WTC11 (cell line): ENCODE results near the gene CENPT. TPM values are rescaled to one million over a fixed set of nuclear protein-coding genes. Genes with fewer than 3 reads are reported as not detected.

Source experiments
- ATAC-seq: fragments of 200-7000 bp; cut with Tn5 transposase; 2 replicates; pipeline ENCODE4 v1.10.0; 2021; ENCODE audit warnings: mild to moderate bottlenecking, moderate library complexity
- CTCF ChIA-PET: fragments of 300-600 bp; sonication (Branson Sonifier 250); formaldehyde crosslinking; loops from one replicate; lab custom pipeline; 2021; ENCODE audit warnings: antibody characterized with exemption; lab: Charles Lee
- POLR2A ChIA-PET: fragments of 350-600 bp; sonication (Branson Sonifier 250); formaldehyde crosslinking; loops from one replicate; lab custom pipeline; 2021; ENCODE audit warnings: antibody characterized with exemption; lab: Charles Lee
- DNase-seq: peaks from one replicate; pipeline ENCODE4 v3.0.0; 2021; ENCODE audit warnings: low spot score
- H3K27ac Mint-ChIP-seq: 2 replicates; pipeline ENCODE4 v1.8.0; 2021; ENCODE audit warnings: mixed read lengths
- H3K27me3 Mint-ChIP-seq: 2 replicates; pipeline ENCODE4 v1.8.0; 2021; ENCODE audit warnings: low read depth, mild to moderate bottlenecking, moderate library complexity, mixed read lengths
- H3K36me3 Mint-ChIP-seq: 2 replicates; pipeline ENCODE4 v1.8.0; 2021; ENCODE audit warnings: mixed read lengths
- H3K4me1 Mint-ChIP-seq: 2 replicates; pipeline ENCODE4 v1.8.0; 2022; ENCODE audit warnings: mixed read lengths
- H3K4me3 Mint-ChIP-seq: 2 replicates; pipeline ENCODE4 v1.8.0; 2021; ENCODE audit warnings: mild to moderate bottlenecking, moderate library complexity, mixed read lengths
- H3K9me3 Mint-ChIP-seq: 2 replicates; pipeline ENCODE4 v1.8.0; 2021; ENCODE audit warnings: mixed read lengths
- CBFB ChIP-seq: sonication (generic); formaldehyde crosslinking; IDR thresholded peaks from 2 replicates; pipeline ENCODE4 v1.8.1; 2022; ENCODE audit warnings: mild to moderate bottlenecking, low read depth, missing genetic modification reagents
- CREM ChIP-seq: sonication (generic); formaldehyde crosslinking; IDR thresholded peaks from 2 replicates; pipeline ENCODE4 v1.8.1; 2022; ENCODE audit warnings: mild to moderate bottlenecking, missing genetic modification reagents, moderate library complexity
- ELF4 ChIP-seq: sonication (generic); formaldehyde crosslinking; IDR thresholded peaks from 2 replicates; pipeline ENCODE4 v1.8.1; 2022; ENCODE audit warnings: low read depth, mild to moderate bottlenecking, moderate library complexity, missing genetic modification reagents
- EMX1 ChIP-seq: fragments of 250-450 bp; sonication (Bioruptor Pico); IDR thresholded peaks from 2 replicates; pipeline ENCODE4 v1.8.0; 2021; ENCODE audit warnings: mild to moderate bottlenecking
- ESRRA ChIP-seq: sonication (generic); formaldehyde crosslinking; IDR thresholded peaks from 2 replicates; pipeline ENCODE4 v1.8.1; 2022; ENCODE audit warnings: mild to moderate bottlenecking, missing genetic modification reagents, borderline replicate concordance
- ETV6 ChIP-seq: sonication (generic); formaldehyde crosslinking; IDR thresholded peaks from 2 replicates; pipeline ENCODE4 v1.8.1; 2022; ENCODE audit warnings: mild to moderate bottlenecking, missing genetic modification reagents
- FOXJ3 ChIP-seq: sonication (generic); formaldehyde crosslinking; IDR thresholded peaks from 2 replicates; pipeline ENCODE4 v1.9.0; 2021; ENCODE audit warnings: missing genetic modification reagents, mild to moderate bottlenecking, borderline replicate concordance
- FOXK1 ChIP-seq: sonication (generic); formaldehyde crosslinking; IDR thresholded peaks from 2 replicates; pipeline ENCODE4 v1.8.0; 2022; ENCODE audit warnings: mild to moderate bottlenecking, moderate library complexity, missing genetic modification reagents
- FOXP1 ChIP-seq: sonication (generic); formaldehyde crosslinking; IDR thresholded peaks from 2 replicates; pipeline ENCODE4 v1.8.0; 2022; ENCODE audit warnings: missing genetic modification reagents, mild to moderate bottlenecking, moderate library complexity, borderline replicate concordance
- MAX ChIP-seq: sonication (generic); formaldehyde crosslinking; IDR thresholded peaks from 2 replicates; pipeline ENCODE4 v1.8.0; 2022; ENCODE audit warnings: mild to moderate bottlenecking, missing genetic modification reagents
- MYBL2 ChIP-seq: sonication (generic); formaldehyde crosslinking; IDR thresholded peaks from 2 replicates; pipeline ENCODE4 v1.8.1; 2023; ENCODE audit warnings: mild to moderate bottlenecking, moderate library complexity, missing genetic modification reagents
- NR3C1 ChIP-seq: sonication (generic); formaldehyde crosslinking; conservative IDR thresholded peaks from 2 replicates; pipeline ENCODE4 v1.8.1; 2023; ENCODE audit warnings: low read depth, mild to moderate bottlenecking, missing genetic modification reagents
- PRRX2 ChIP-seq: fragments of 250-450 bp; sonication (Bioruptor Pico); IDR thresholded peaks from 2 replicates; pipeline ENCODE4 v1.8.0; 2021; ENCODE audit warnings: mild to moderate bottlenecking
- RORB ChIP-seq: fragments of 250-450 bp; sonication (Bioruptor Pico); IDR thresholded peaks from 2 replicates; pipeline ENCODE4 v1.9.0; 2021; ENCODE audit warnings: mild to moderate bottlenecking
- TEAD1 ChIP-seq: sonication (generic); formaldehyde crosslinking; IDR thresholded peaks from 2 replicates; pipeline ENCODE4 v1.8.0; 2022; ENCODE audit warnings: mild to moderate bottlenecking, missing genetic modification reagents
- USF2 ChIP-seq: sonication (generic); formaldehyde crosslinking; IDR thresholded peaks from 2 replicates; pipeline ENCODE4 v1.8.1; 2023; ENCODE audit warnings: mild to moderate bottlenecking, missing genetic modification reagents, moderate library complexity
- ZBTB21 ChIP-seq: sonication (generic); formaldehyde crosslinking; IDR thresholded peaks from 2 replicates; pipeline ENCODE4 v1.8.1; 2023; ENCODE audit warnings: mild to moderate bottlenecking, missing genetic modification reagents, borderline replicate concordance
- ZBTB43 ChIP-seq: sonication (generic); formaldehyde crosslinking; IDR thresholded peaks from 2 replicates; pipeline ENCODE4 v1.8.1; 2023; ENCODE audit warnings: mild to moderate bottlenecking, missing genetic modification reagents
- ZNF263 ChIP-seq: sonication (generic); formaldehyde crosslinking; IDR thresholded peaks from 2 replicates; pipeline ENCODE4 v1.8.1; 2022; ENCODE audit warnings: low read depth, mild to moderate bottlenecking, moderate library complexity, missing genetic modification reagents
- ZNF317 ChIP-seq: sonication (generic); formaldehyde crosslinking; IDR thresholded peaks from 2 replicates; pipeline ENCODE4 v1.8.1; 2023; ENCODE audit warnings: low read depth, mild to moderate bottlenecking, moderate library complexity, missing genetic modification reagents, borderline replicate concordance
- ZNF396 ChIP-seq: fragments of 250-450 bp; sonication (Bioruptor Pico); IDR thresholded peaks from 2 replicates; pipeline ENCODE4 v1.8.0; 2021; ENCODE audit warnings: mild to moderate bottlenecking, moderate library complexity, borderline replicate concordance
- ZNF423 ChIP-seq: fragments of 250-450 bp; sonication (Bioruptor Pico); IDR thresholded peaks from 2 replicates; pipeline ENCODE4 v2.1.2; 2022; ENCODE audit warnings: mild to moderate bottlenecking, moderate library complexity
- total RNA-seq: library from RNA; stranded (reverse); gene quantifications from 3 replicates; pipeline ENCODE4 v1.2.3, GENCODE V29; 2021

The CENPT gene
- total RNA-seq, 1 experiment from 2014 or later: 58.3 TPM

GRCh38 chr16:67874372-67874771 is 26.9 kb upstream of the CENPT start (continued):
- TF ChIP-seq EMX1 (no peak), CREM (no peak), USF2 (CRISPR knock-in tag) (no peak), FOXK1 (no peak), RORB (CRISPR knock-in tag) (no peak), FOXP1 (CRISPR knock-in tag) (no peak), PRRX2 (CRISPR knock-in tag) (no peak), ELF4 (no peak), ETV6 (no peak)

GRCh38 chr16:67873435-67874370 is 26.2 kb upstream of the CENPT start:
- H3K9me3 Mint-ChIP-seq: no peaks in the 10 kb centered on the region
- peak; percentile 44 for ATAC-seq
- DNase-seq: no peak
- peak overlapping the region; percentile 84; the same call in 1 of the 2 replicates for H3K27ac Mint-ChIP-seq
- H3K27me3 Mint-ChIP-seq: no peaks in the 10 kb centered on the region
- H3K4me1 Mint-ChIP-seq: peaks cover 15% of the 10 kb centered on the region
- ChIA-PET POLR2A (no interaction called here), CTCF (interaction anchor here (0.8 to 3.2 kb wide), 9 partner anchors 11 to 352 kb away, joined by 3 to 29 read pairs (median 4); partner anchors contain the start of gene NRN1L)
- H3K4me3 Mint-ChIP-seq: peak overlapping the region; percentile 92
- TF ChIP-seq TEAD1 (CRISPR knock-in tag) (no peak), ZBTB43 (CRISPR knock-in tag) (no peak), USF2 (CRISPR knock-in tag) (no peak), ZBTB21 (no peak), FOXJ3 (CRISPR knock-in tag) (no peak), MAX (CRISPR knock-in tag) (no peak), ESRRA (CRISPR knock-in tag) (no peak), ZNF263 (CRISPR knock-in tag) (no peak), ZNF317 (CRISPR knock-in tag) (no peak), ZNF423 (no peak), CBFB (CRISPR knock-in tag) (no peak), MYBL2 (CRISPR knock-in tag) (no peak), ZNF396 (CRISPR knock-in tag) (no peak), NR3C1 (no peak), RORB (CRISPR knock-in tag) (no peak)
- peaks cover 35% of the 10 kb centered on the region for H3K36me3 Mint-ChIP-seq
